HCT116 (cell line): ENCODE data around the gene PAX2. TPM values are rescaled to one million over a fixed set of nuclear protein-coding genes. Genes with fewer than 3 reads are reported as not detected.

Experiments used
- ATAC-seq: fragments of 200-7000 bp; cut with Tn5 transposase; 2 replicates; pipeline ENCODE4 v1.9.1; 2020; ENCODE audit warnings: mild to moderate bottlenecking, moderate library complexity
- BruUV-seq: library from RNA; stranded (reverse); fragments of 400-500 nt; replicated peaks from 2 replicates; lab custom pipeline; 2021; lab: Mats Ljungman, UMichigan
- CTCF ChIA-PET: fragments of 300-600 bp; sonication (Branson Sonifier 250); formaldehyde crosslinking; loops from one replicate; lab custom pipeline; 2021; ENCODE audit warnings: antibody characterized with exemption; lab: Charles Lee
- POLR2A ChIA-PET: fragments of 300-600, 350-600 bp; sonication (Branson Sonifier 250); formaldehyde crosslinking; loops from one replicate; lab custom pipeline; 2021; ENCODE audit warnings: antibody characterized with exemption; lab: Charles Lee
- RAD21 ChIA-PET, 2 experiments: fragments of 300-600 bp; sonication (Branson Sonifier 250); formaldehyde crosslinking; loops; one replicate each; lab custom pipeline; 2023; ENCODE audit warnings: low total read pairs in 2 of 2; ENCODE audit not compliant: uncharacterized antibody in 2 of 2, unreplicated experiment in 2 of 2, low non-redundant PET in 1 of 2; lab: Charles Lee
- DNase-seq: peaks from one replicate; pipeline ENCODE4 v3.0.0-alpha.2; 2010; ENCODE audit warnings: low read depth, low spot score
- H2AFZ ChIP-seq: fragments of 200-600 bp; shearing (Covaris generic), sonication (generic); 2 replicates; pipeline ENCODE4 v1.6.1; 2017; ENCODE audit warnings: low read depth, mixed run types, mixed read lengths, antibody characterized with exemption, low read length; ENCODE audit not compliant: poor library complexity, severe bottlenecking
- H3K27ac ChIP-seq: 2 replicates; pipeline ENCODE4 v1.5.1; 2012; ENCODE audit warnings: low read depth, low read length
- H3K27me3 ChIP-seq: fragments of 200-600 bp; sonication (generic); 2 replicates; pipeline ENCODE4 v1.6.1; 2016; ENCODE audit warnings: mixed run types, low read length, mixed read lengths; ENCODE audit not compliant: insufficient read depth
- H3K36me3 ChIP-seq, 2 experiments: fragments of 200-500 bp in 1 of 2; fragments of 200-600 bp in 1 of 2; sonication (Bioruptor generic) in 1 of 2; sonication (generic) in 1 of 2; 2 replicates each; pipeline versions ENCODE4 v1.5.1 to v1.6.1; 2014 to 2016; ENCODE audit warnings: low read length in 2 of 2, inconsistent platforms in 1 of 2, mixed read lengths in 1 of 2, mixed run types in 1 of 2; ENCODE audit not compliant: insufficient read depth in 2 of 2, control insufficient read depth in 1 of 2
- H3K4me1 ChIP-seq, 2 experiments: fragments of 200-600 bp in 1 of 2; sonication (generic) in 1 of 2; 2 replicates each; pipeline versions ENCODE4 v1.5.1 to v1.6.1; 2012 to 2017; ENCODE audit warnings: low read length in 2 of 2, inconsistent platforms in 1 of 2, mild to moderate bottlenecking in 1 of 2, mixed read lengths in 1 of 2, mixed run types in 1 of 2, moderate library complexity in 1 of 2; ENCODE audit not compliant: insufficient read depth in 2 of 2, control insufficient read depth in 1 of 2
- H3K4me2 ChIP-seq: fragments of 200-600 bp; sonication (generic); 2 replicates; pipeline ENCODE4 v1.6.1; 2017; ENCODE audit warnings: mixed run types, low read length, mixed read lengths
- H3K4me3 ChIP-seq, 2 experiments: fragments of 200-600 bp in 1 of 2; sonication (generic) in 1 of 2; replicated peaks in 1 of 2; 2 replicates each; pipeline ENCODE4 v1.5.1; 2011 to 2016; ENCODE audit warnings: low read length in 2 of 2, control low read depth in 1 of 2, low read depth in 1 of 2, mild to moderate bottlenecking in 1 of 2, mixed read lengths in 1 of 2, mixed run types in 1 of 2
- H3K79me2 ChIP-seq: fragments of 200-600 bp; sonication (generic); 2 replicates; pipeline ENCODE4 v1.6.1; 2017; ENCODE audit warnings: mild to moderate bottlenecking, mixed run types, low read length, moderate library complexity, mixed read lengths; ENCODE audit not compliant: insufficient read depth
- H3K9ac ChIP-seq: fragments of 200-600 bp; sonication (generic); 2 replicates; pipeline ENCODE4 v1.6.1; 2016; ENCODE audit warnings: low read length, mixed read lengths
- H3K9me2 ChIP-seq: fragments of 200-600 bp; sonication (generic), shearing (Covaris generic); 2 replicates; pipeline ENCODE4 v1.6.1; 2017; ENCODE audit warnings: mixed run types, mild to moderate bottlenecking, moderate library complexity; ENCODE audit not compliant: insufficient read depth
- H3K9me3 ChIP-seq, 2 experiments: fragments of 200-500 bp in 1 of 2; fragments of 200-600 bp in 1 of 2; sonication (Bioruptor generic) in 1 of 2; sonication (generic) in 1 of 2; 2 replicates each; pipeline ENCODE4 v1.6.1; 2014 to 2017; ENCODE audit warnings: low read length in 2 of 2, mixed read lengths in 2 of 2, inconsistent platforms in 1 of 2, low read depth in 1 of 2, mild to moderate bottlenecking in 1 of 2, mixed run types in 1 of 2, moderate library complexity in 1 of 2; ENCODE audit not compliant: control insufficient read depth in 1 of 2, insufficient read depth in 1 of 2
- H4K20me1 ChIP-seq: fragments of 200-600 bp; sonication (generic), shearing (Covaris generic); 2 replicates; pipeline ENCODE4 v1.6.1; 2017; ENCODE audit warnings: mixed run types, mild to moderate bottlenecking, moderate library complexity; ENCODE audit not compliant: insufficient read depth
- ATF3 ChIP-seq: IDR thresholded peaks from 2 replicates; pipeline ENCODE4 v1.6.1; 2012
- CEBPB ChIP-seq: IDR thresholded peaks from 2 replicates; pipeline ENCODE4 v1.6.1; 2012; ENCODE audit warnings: low read depth
- EGR1 ChIP-seq: IDR thresholded peaks from 2 replicates; pipeline ENCODE4 v1.6.1; 2012; ENCODE audit warnings: low read depth
- ELF1 ChIP-seq: IDR thresholded peaks from 2 replicates; pipeline ENCODE4 v1.6.1; 2012; ENCODE audit warnings: low read depth, borderline replicate concordance
- EZH2 ChIP-seq: fragments of 200-600 bp; sonication (generic); IDR thresholded peaks from 2 replicates; pipeline ENCODE4 v1.6.1; 2017; ENCODE audit warnings: antibody characterized with exemption, mixed run types
- EZH2phosphoT487 ChIP-seq: fragments of 200-600 bp; IDR thresholded peaks from 2 replicates; pipeline ENCODE4 v1.6.1; 2018; ENCODE audit warnings: antibody characterized with exemption, borderline replicate concordance
- FOSL1 ChIP-seq: IDR thresholded peaks from 2 replicates; pipeline ENCODE4 v1.6.1; 2012; ENCODE audit warnings: low read depth
- JUND ChIP-seq: IDR thresholded peaks from 2 replicates; pipeline ENCODE4 v1.6.1; 2012
- MAX ChIP-seq: IDR thresholded peaks from 2 replicates; pipeline ENCODE4 v1.6.1; 2012
- POLR2A ChIP-seq: IDR thresholded peaks from 2 replicates; pipeline ENCODE4 v1.7.0; 2011; ENCODE audit warnings: borderline replicate concordance; ENCODE audit not compliant: insufficient read depth, insufficient read length; ENCODE audit errors: extremely low read depth
- POLR2AphosphoS5 ChIP-seq: IDR thresholded peaks from 2 replicates; pipeline ENCODE4 v1.6.1; 2011; ENCODE audit warnings: mild to moderate bottlenecking, low read depth, low read length, moderate library complexity
- RAD21 ChIP-seq: IDR thresholded peaks from 2 replicates; pipeline ENCODE4 v1.6.1; 2012; ENCODE audit warnings: low read depth, mild to moderate bottlenecking
- REST ChIP-seq: IDR thresholded peaks from 2 replicates; pipeline ENCODE4 v1.6.1; 2012; ENCODE audit warnings: low read depth
- SIN3A ChIP-seq: IDR thresholded peaks from 2 replicates; pipeline ENCODE4 v1.6.1; 2012; ENCODE audit warnings: low read depth
- SP1 ChIP-seq: IDR thresholded peaks from 2 replicates; pipeline ENCODE4 v1.6.1; 2012; ENCODE audit warnings: low read depth
- SRF ChIP-seq: IDR thresholded peaks from 2 replicates; pipeline ENCODE4 v1.6.1; 2012; ENCODE audit warnings: low read depth
- TCF7L2 ChIP-seq: IDR thresholded peaks from 2 replicates; pipeline ENCODE4 v1.7.0; 2011; ENCODE audit warnings: borderline replicate concordance, inconsistent platforms; ENCODE audit not compliant: insufficient read depth, insufficient read length; ENCODE audit errors: extremely low read depth
- ZBTB33 ChIP-seq: IDR thresholded peaks from 2 replicates; pipeline ENCODE4 v1.6.1; 2011; ENCODE audit warnings: mild to moderate bottlenecking, low read length, moderate library complexity; ENCODE audit not compliant: insufficient replicate concordance; ENCODE audit errors: extremely low read depth
- ZFX ChIP-seq: fragments of 450-650 bp; IDR thresholded peaks from 2 replicates; pipeline ENCODE4 v1.6.1; 2017
- ZNF274 ChIP-seq: fragments of 200-500 bp; sonication (Bioruptor generic); IDR thresholded peaks from 2 replicates; pipeline ENCODE4 v1.6.1; 2014; ENCODE audit warnings: mild to moderate bottlenecking, low read depth, low read length, inconsistent platforms
- intact Hi-C: fragments of 100-400 bp; cut with micrococcal nuclease; formaldehyde crosslinking; loops from 2 replicates; pipeline ENCODE4 v1.10.0; 2022
- total RNA-seq: library from RNA; stranded (reverse); gene quantifications from one replicate; pipeline ENCODE4 v1.2.1, GENCODE V29; 2021; ENCODE audit not compliant: unreplicated experiment

Gene PAX2
- total RNA-seq, 1 experiment from 2014 or later, result 5.0 TPM

GRCh38 chr10:100873146-100873826 lies 127.9 kb downstream of the PAX2 start:
- Histone ChIP-seq H3K4me2 (no peak overlapping the region), H3K9me3 (no peaks in the 10 kb centered on the region), H3K4me1 (peaks cover 5 to 15% of the 10 kb centered on the region in 2 experiments; a peak in 3 of 4 replicates), H3K27ac (no peak overlapping the region), H2AFZ (no peak overlapping the region), H3K4me3 (no peak overlapping the region), H3K27me3 (no peaks in the 10 kb centered on the region), H4K20me1 (no peaks in the 10 kb centered on the region), H3K9me2 (no peaks in the 10 kb centered on the region), H3K36me3 (no peaks in the 10 kb centered on the region), H3K79me2 (no peaks in the 10 kb centered on the region), H3K9ac (no peak overlapping the region)
- CTCF ChIA-PET, result interaction anchor here (1.3 to 3.1 kb wide), 5 partner anchors 128 to 318 kb away, joined by 3 to 29 read pairs (median 10); partner anchors contain the start of gene PAX2
- RAD21 ChIA-PET, result no interaction called here
- no TSS peak for BruUV-seq
- no peak for DNase-seq
- POLR2A ChIA-PET, result no interaction called here
- ATAC-seq, result no peak
- TF ChIP-seq CEBPB (no peak), SP1 (no peak), EZH2 (no peak), ZBTB33 (no peak), MAX (no peak), JUND (no peak), RAD21 (no peak), EZH2phosphoT487 (no peak), ZNF274 (no peak), ELF1 (no peak), ZFX (no peak), REST (no peak), SRF (no peak), TCF7L2 (no peak), POLR2AphosphoS5 (no peak), FOSL1 (no peak), POLR2A (no peak), ATF3 (no peak), EGR1 (no peak), SIN3A (no peak)
- intact Hi-C loops, result no loop called here
